ENCODE results near the gene EN2. TPM values are rescaled to one million over a fixed set of nuclear protein-coding genes. Genes with fewer than 3 reads are reported as not detected.

EN2 gene
- total RNA-seq, 1 donor from 2014 or later = not detected

GRCh38 chr7:155447603-155448002 lies 10.3 kb upstream of the EN2 start:
- H3K4me3 ChIP-seq (ENCODE audit: low read depth, low read length) = no peak overlapping the region
- DNase-seq (ENCODE audit: low read depth) = no peak
- no peak for TF ChIP-seq CTCF (conservative IDR thresholded peaks at IDR 0.05; ENCODE audit: low read depth, low read length)

- TF ChIP-seq CTCF (conservative IDR thresholded peaks at IDR 0.05; ENCODE audit: low read depth, low read length) = no peak
- no peak for DNase-seq (ENCODE audit: low read depth)
- no peak overlapping the region for H3K4me3 ChIP-seq (ENCODE audit: low read depth, low read length)
Observed at GRCh38 chr7:155448632-155449007, 9.3 kb upstream of the EN2 start.

- DNase-seq (ENCODE audit: low read depth) = no peak
- TF ChIP-seq CTCF (conservative IDR thresholded peaks at IDR 0.05; ENCODE audit: low read depth, low read length) = no peak
- no peak overlapping the region for H3K4me3 ChIP-seq (ENCODE audit: low read depth, low read length)
Observed at GRCh38 chr7:155449008-155449868, 8.7 kb upstream of the EN2 start.

- DNase-seq (ENCODE audit: low read depth) = no peak
- H3K4me3 ChIP-seq (ENCODE audit: low read depth, low read length) = no peak overlapping the region
- TF ChIP-seq CTCF (conservative IDR thresholded peaks at IDR 0.05; ENCODE audit: low read depth, low read length) = no peak
Observed at GRCh38 chr7:155449869-155450557, 7.9 kb upstream of the EN2 start.

- no peak for DNase-seq (ENCODE audit: low read depth)
- TF ChIP-seq CTCF (conservative IDR thresholded peaks at IDR 0.05; ENCODE audit: low read depth, low read length) = no peak
- H3K4me3 ChIP-seq (ENCODE audit: low read depth, low read length) = no peak overlapping the region
Observed at GRCh38 chr7:155450558-155450969, 7.4 kb upstream of the EN2 start.

GRCh38 chr7:155450970-155451801 lies 6.7 kb upstream of the EN2 start:
- no peak for DNase-seq (ENCODE audit: low read depth)
- TF ChIP-seq CTCF (conservative IDR thresholded peaks at IDR 0.05; ENCODE audit: low read depth, low read length) = no peak
- no peak overlapping the region for H3K4me3 ChIP-seq (ENCODE audit: low read depth, low read length)
